HUDEP-2 (cell line): ENCODE results near the gene EFHC2.
"Not testable (repeated sequence)": the region's sequence is repeated elsewhere in the genome, so short reads cannot be mapped to it uniquely, and the experiment has no call there.

Experiments
- DNase-seq, 76 experiments: peaks; one replicate each; lab custom pipeline; 2025; ENCODE audit not compliant: unreplicated experiment in 76 of 76; lab: John Stamatoyannopoulos, UW

EFHC2 gene

DNA sequence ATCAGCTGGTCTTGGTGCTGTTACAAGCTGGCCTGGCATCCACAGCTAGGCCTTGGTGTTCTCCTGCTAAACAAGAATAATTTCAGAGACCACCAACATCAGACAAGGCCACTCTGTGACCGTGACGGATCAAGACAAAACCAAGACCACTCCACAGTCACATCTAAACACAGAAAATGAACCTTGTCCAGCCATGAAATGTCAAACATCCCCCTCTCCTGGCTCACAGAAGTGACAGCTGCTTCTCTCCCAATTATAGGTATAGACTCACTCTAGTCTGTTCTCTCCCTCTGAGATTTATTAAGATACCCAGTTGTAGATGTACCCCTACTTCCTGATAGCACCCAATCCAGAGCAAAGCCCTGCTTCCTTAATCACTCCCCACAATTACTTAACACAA is 40.4 kb downstream of the EFHC2 start:
- no peak for DNase-seq

DNA sequence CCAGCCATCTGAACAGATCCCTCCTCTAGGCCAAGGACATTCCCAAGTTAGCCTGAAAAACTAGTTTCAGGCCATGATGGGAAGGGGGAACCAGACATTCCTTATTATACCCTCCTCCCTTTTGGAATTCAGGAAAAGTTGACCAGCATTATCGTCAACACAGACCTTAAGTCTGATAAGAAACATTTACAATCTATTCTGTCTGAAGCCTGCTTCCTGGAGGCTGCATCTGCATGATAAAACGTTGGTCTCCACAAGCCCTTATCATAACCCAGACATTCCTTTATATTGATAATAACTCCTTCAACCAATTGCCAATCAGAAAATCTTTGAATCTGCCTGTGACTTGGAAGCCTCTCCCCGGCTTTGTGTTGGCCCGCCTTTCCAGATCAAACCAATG is 44.3 kb downstream of the EFHC2 start:
- peak in 47 of 76 experiments; percentile 0 to 58 (median 8) for DNase-seq

DNA sequence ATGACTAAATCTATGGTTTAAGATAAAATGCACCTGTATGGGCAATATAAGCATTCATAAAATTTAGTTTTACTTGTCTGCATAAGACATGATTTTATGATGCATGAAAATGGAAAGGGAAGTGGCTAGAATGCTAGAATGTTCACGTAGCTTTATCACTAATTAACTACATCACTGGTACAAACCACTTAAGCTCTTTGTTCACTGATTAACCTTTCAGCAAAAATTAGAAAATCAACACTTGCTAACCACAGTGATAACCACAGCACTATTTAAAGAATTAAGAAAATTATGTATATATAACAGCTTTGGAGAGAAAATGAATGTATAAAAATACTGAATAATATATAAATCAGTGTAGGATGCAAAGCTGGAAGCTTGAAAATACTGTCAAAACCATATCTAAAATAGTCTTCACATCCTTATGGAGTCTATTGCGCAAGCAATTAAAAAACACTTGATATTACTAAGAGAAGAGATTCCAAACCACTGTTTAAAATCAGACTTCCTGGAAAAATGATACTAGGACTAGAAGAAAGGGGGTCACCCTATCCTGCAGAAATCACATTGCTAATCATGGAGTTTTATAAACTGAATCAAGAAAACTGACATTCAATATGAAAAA is 51.9 kb downstream of the EFHC2 start:
- no peak for DNase-seq

DNA sequence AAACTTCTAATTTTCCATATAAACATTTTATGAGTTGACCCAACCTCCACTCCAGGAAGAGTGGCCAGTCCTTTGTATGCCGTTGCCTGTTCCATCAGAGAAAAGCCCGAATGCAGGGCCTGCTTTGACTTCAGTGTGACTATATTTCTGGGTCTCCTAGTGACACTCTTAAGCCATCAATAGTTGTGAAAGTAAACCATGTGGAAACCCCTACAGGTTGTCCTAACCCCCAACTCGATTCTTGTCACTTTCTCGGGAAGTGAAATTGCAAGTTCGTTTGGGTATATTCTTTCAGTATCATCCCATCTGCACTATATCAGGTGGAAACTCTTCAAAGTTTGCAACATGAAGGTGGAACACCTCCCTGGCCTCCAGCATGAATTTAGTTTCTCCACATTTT is 52.8 kb downstream of the EFHC2 start:
- no peak for DNase-seq

DNA sequence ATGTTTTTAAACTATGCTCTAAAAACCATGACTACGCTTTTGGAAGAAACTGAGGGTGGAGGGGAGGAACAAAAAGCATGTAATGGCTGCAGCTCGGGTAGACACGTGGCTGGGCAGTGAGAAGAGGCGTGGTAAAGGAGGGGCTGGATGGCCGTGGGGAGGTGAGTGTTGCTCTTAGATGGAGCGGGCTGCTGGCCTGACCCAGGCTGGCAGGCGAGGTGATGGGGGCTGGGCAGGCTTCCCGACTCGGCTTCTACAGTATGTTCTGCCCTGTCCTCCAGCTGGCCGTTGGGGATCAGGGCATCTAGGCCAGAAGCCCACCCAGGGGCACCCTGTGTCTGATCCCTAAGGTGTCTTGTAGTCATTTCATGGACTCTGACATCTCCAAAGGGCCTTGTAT is 60.7 kb downstream of the EFHC2 start:
- no peak for DNase-seq

DNA sequence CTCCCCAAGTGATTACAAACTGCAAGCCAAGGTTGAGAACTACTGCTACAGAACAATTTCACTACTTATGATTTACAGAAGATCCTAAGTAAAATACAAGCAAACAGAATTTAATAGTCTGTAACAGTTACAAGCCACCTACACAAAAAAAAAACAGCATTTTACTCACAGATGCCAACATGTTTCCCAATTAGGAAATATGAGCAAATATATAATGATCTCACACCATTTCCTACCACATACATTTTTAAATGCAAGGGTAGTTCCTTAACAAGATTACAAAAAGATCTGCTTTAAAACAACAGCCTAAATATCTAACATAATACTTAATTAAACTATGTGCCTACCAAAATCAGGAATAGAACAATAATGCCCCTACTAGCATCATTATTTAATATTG is 63.4 kb downstream of the EFHC2 start:
- DNase-seq, result no peak

DNA sequence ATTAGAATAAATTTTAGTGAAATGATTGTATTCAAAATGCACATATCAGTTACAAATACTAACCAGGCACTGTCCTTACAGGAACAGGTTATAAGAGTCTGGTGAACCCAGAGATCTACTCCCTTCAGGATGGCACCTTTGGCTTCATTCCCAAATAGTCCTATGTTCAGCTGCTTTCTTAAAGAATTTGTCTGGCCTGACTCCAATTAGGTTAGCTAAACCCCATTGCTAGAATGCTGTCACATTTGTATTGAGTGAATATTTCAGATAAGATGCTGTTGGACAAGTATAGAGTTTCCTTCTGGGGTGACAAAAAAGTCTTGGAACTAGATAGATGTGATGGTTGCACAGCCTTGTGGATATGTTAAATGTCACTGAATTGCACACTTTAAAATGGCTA is 69.4 kb downstream of the EFHC2 start:
- no peak for DNase-seq

DNA sequence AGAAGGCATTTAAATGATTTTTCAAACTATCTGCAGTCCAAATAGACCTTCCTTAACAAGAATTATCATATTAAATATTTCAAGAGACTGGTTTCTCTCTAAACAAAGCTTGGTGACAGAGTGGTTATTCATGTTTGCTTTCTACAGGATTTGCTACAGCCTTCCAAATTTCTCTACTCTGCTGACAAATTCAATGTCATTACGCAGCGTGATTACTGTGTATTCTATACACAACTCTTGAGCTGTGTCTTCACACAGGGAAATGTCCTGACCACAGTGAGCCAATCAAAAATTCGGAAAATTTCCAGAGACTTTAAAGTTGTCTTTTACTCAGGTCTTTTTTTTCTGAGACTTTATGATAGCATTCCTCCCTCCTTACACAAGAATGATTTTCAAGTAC is 75.6 kb downstream of the EFHC2 start:
- DNase-seq, result no peak

DNA sequence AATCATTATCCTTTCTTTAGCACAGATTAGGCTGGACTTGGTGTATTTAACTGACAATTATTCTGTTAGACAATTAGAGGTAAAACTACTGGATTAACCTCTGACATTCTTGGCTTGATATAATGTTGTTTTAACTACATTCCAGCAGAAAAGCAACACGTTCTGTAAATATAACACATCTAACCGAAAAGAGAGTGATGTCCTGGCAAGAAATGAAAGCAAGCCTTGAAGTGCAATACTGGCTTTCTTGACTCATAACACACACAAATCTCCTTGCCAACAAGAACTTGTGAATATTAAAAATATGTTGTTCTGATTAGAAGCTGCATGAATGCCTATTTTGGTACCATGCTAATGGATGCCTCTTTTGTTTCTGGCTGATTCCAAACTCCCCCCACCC is 76.4 kb downstream of the EFHC2 start:
- DNase-seq, result no peak

DNA sequence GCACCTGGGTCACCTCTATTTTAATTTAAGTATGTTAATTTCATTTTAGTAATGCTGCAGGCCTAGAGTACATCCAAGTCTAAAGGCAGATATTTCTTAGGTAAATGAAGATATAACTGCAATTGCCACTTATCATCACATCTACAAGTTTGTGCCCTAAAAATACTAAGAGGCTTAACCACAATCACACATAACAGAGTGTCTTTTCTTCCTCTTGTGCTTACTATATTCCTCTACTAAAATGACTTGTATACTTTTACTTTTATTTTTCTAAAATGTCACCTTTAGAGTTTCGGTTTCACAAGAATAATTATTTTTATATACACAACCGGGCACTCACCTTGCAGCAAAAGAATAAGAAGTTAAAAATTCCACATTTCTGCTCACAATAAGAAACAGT is 77.9 kb downstream of the EFHC2 start:
- no peak for DNase-seq

DNA sequence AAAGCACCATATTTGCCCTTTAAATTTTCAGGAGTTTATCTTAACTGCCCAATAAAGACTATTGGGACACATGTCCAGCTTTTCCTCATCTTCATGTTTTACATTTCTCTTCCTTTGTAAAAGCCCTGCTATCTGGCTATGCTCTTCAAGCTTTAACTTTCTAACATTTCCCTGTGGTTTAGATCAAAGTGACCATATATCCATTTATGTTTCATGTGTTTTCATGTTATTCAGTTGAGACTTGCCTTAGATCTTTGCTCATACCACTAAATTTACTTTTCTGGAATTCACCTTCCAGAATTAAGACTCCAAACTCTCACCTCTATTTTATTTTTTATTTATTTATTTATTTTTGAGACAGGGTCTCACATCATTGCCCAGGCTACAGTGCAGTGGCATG is 78.5 kb downstream of the EFHC2 start:
- no peak for DNase-seq

DNA sequence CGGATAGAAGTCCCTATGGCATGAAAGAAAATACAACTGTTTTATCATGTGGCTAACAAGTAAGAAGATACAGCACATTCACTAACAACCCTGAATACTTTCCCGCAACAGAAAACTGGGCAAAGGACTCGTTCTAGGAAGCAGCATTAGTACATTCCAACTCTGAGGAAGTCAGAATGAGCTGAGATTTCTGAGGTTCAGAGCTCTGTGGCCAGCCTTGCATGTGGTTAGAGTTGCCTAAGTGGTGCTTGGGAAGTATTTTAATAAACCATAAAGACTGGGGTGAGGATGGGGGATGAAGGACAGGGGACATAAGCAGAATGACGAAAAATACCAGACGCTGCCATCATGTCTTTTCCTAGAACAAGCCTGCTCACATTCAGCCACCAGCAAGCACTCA is 82.2 kb downstream of the EFHC2 start:
- no peak for DNase-seq

DNA sequence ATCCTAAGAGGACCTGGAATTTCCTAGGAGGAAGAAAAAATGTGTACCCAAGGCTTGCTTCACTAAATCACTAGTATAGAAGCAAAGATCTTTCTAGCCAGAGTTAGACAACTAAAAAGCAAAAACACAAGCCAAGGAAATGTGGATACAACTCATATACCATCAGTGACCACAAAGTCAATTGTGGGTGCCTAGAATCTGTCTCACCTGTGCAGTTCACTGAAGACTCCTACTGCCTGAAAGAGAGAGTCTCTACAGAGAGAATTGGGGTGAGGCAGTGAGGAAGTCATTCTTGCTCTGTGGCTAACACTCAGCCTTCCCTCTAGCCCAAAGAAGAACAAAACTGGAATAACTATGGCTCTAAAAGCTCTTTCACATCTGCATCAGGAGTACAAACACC is 82.9 kb downstream of the EFHC2 start:
- DNase-seq, result no peak

DNA sequence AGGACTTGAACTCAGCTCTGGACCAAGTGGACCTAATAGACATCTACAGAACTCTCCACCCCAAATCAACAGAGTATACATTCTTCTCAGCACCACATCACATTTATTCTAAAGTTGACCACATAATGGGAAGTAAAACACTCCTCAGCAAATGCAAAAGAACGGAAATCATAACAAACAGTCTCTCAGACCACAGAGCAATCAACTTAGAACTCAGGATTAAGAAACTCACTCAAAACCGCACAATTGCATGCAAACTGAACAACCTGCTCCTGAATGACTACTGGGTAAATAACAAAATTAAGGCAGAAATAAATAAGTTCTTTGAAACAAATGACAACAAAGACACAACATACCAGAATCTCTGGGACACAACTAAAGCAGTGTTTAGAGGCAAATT is 87.7 kb downstream of the EFHC2 start:
- not testable (repeated sequence) for DNase-seq

DNA sequence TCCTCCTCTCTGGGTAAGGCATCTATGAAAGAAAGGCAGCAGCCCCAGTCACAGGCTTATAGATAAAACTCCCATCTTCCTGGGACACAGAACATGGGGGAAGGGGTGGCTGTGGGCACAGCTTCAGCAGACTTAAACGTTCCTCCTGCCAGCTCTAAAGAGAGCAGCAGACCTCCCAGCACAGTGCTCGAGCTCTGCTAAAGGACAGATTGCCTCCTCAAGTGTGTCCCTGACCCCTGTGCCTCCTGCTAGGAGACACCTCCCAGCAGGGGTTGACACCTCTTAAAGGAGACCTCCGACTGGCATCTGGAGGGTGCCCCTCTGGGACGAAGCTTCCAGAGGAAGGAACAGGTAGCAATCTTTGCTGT is 89.9 kb downstream of the EFHC2 start:
- DNase-seq, result no peak

DNA sequence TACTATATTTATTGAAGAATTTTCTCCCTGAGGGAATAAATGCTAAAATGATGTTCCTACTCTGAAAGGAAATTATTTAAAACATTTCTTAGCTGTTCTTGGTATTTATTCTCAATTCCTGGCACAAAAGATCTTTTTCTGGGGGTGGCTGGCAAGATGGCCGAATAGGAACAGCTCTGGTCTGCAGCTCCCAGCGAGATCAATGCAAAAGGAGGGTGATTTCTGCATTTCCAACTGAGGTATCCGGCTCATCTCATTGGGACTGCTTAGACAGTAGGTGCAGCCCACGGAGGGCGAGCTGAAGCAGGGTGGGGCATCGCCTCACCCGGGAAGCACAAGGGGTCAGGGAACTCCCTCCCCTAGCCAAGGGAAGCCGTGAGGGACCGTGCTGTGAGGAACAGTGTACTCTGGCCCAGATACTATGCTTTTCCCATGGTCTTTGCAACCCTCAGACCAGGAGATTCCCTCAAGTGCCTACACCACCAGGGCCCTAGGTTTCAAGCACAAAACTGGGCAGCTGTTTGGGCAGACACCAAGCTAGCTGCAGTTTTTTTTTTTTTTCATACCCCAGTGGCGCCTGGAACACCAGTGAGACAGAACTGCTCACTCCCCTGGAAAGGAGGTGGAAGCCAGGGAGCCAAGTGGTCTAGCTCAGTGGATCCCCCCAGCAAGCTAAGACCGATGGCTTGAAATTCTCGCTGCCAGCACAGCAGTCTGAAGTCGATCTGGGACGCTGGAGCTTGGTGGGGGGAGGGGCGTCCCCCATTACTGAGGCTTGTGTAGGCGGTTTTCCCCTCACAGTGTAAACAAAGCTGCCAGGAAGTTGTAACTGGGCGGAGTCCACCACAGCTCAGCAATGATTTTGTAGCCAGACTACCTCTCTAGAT is 90.5 kb downstream of the EFHC2 start:
- DNase-seq, result peak in 1 of 76 experiments; percentile 0

DNA sequence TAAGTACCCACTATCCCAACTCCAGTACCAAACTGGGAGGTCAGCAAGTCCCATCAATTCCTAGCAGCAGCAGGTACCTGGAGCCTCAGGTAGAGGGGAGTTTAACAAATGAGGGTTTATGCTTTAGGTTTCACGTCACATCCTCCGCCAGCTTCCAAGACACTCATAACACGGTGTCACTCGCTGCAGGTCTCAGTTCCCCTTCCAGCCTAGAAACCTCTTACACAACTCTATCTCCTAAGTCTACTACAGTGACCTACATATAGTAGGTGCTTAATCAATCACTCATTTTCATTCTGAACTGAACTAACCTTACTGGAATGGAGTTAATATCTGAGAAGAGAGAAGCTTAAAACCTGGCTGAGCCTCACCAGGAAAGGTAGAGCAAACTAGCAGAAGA is 96.0 kb downstream of the EFHC2 start:
- no peak for DNase-seq

DNA sequence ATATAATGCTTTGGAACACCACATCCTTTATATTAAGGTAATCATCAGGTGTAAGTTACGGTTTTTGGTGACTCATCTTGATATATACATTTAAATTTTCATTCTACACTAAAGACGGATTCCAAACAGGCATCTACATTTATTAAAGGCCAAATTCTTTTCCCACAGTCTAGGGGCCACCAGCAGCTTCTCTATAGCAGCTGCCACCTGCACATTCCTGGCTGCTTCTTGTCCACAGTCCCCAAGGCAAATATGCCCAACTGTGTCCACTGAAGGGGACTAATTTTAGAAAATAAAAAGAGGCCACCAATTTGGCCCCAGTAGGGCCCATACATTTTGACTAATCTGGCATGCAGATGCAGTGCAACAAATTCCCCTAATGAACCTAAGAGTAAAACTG is 96.6 kb downstream of the EFHC2 start:
- DNase-seq, result no peak

DNA sequence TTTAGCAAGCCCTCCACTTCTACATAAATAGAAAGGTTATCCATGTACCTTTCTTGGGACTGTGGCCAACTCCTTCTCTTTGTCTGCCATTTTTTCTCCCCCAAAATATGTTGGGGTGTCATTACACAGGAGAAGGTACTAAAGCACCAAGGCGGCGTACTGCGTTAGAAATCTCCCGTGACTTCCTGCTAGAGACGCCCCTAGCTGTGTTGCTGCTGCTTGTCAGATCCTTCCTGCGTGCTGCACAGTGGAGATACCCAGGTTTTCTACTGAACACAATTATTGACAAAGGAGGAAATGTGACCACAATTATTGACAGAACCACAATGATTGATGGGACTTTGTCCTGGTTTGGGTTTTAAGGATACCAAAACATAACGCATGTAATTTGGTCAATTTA is 97.7 kb downstream of the EFHC2 start:
- no peak for DNase-seq

DNA sequence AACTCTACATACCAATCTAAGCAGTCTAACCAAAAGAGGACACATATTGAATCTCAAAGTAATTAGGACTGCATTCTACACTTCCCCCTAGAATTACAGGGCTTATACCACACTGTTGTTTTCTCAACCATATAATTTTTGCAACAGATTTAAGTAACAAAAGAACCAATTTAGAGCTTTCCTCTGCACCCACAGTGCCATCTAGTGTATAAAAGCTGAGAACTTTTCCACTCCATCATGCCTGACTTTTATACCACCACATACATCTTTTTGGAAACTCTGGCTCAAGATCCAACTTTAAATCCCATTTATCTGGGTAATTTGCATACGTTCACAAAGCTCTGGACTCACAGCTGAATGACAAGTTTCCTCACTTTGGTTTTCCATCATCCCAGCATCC is 99.5 kb downstream of the EFHC2 start:
- DNase-seq, result no peak

DNA sequence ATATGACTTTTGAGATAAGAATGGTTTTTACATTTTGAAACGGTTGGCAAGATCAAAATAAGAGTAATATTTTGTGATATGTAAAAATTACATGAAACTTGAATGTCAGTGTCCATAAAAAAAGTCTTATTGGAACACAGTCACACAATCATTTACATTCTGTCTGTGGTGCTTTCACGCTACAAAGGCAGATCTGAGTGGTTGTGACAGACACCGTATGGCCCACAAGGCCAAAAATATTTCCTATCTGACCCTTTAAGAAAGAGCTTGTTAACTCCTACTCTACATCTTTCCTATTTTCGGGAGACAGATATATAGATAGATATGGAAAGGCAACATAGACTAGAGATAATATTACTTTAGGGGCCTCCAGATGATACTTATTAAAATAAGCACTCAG is 101.9 kb downstream of the EFHC2 start:
- no peak for DNase-seq

DNA sequence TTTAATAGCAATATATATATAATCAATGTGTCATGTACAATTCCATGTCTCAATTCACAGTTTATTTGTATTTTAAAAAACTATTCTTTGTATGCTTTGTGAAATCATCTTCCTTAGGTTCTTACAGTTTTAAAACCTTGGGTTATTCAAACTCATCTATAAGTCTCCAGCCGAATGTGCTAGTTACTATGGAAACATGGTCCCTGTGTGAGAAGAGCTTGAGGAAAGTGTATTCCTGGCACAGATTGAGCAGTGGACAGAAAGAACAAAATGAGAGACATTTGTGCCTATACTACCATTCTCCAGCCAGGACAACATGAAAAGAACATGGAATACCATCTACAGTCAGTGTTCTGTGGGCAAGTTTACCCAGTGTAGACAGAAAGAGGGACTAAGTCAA is 103.4 kb downstream of the EFHC2 start:
- DNase-seq, result no peak
